Measurements from ENCODE around the gene CDKL2.

The CDKL2 gene

GRCh38 chr4:75639124-75639695 lies 8.9 kb upstream of the CDKL2 start:
- DNase-seq (ENCODE audit: low read depth): no peak

- DNase-seq (ENCODE audit: low read depth): no peak
These were observed 7.5 kb upstream of the CDKL2 start for GRCh38 chr4:75637827-75638226.

- no peak for DNase-seq (ENCODE audit: low read depth)
These were observed 6.8 kb upstream of the CDKL2 start for GRCh38 chr4:75637176-75637575.

GRCh38 chr4:75634951-75635350 lies 4.6 kb upstream of the CDKL2 start:
- DNase-seq (ENCODE audit: low read depth): no peak

- no peak for DNase-seq (ENCODE audit: low read depth)
These were observed 4.0 kb upstream of the CDKL2 start for GRCh38 chr4:75634281-75634680.

GRCh38 chr4:75633846-75634245 lies 3.5 kb upstream of the CDKL2 start:
- DNase-seq (ENCODE audit: low read depth): no peak

- no peak for DNase-seq (ENCODE audit: low read depth)
These were observed 605 bp upstream of the CDKL2 start for GRCh38 chr4:75630937-75631329.

GRCh38 chr4:75629239-75629638 lies 1.1 kb downstream of the CDKL2 start:
- no peak for DNase-seq (ENCODE audit: low read depth)

GRCh38 chr4:75623026-75623425 lies 7.3 kb downstream of the CDKL2 start:
- DNase-seq (ENCODE audit: low read depth): no peak

- DNase-seq (ENCODE audit: low read depth): no peak
These were observed 8.6 kb downstream of the CDKL2 start for GRCh38 chr4:75621715-75622114.

GRCh38 chr4:75612306-75612705 lies 18.0 kb downstream of the CDKL2 start:
- DNase-seq (ENCODE audit: low read depth): no peak

- no peak for DNase-seq (ENCODE audit: low read depth)
These were observed 24.4 kb downstream of the CDKL2 start for GRCh38 chr4:75605928-75606327.

- DNase-seq (ENCODE audit: low read depth): no peak
These were observed 30.7 kb downstream of the CDKL2 start for GRCh38 chr4:75599647-75600046.

GRCh38 chr4:75598390-75598789 lies 31.9 kb downstream of the CDKL2 start:
- no peak for DNase-seq (ENCODE audit: low read depth)

GRCh38 chr4:75596061-75596460 lies 34.3 kb downstream of the CDKL2 start:
- DNase-seq (ENCODE audit: low read depth): no peak

- DNase-seq (ENCODE audit: low read depth): no peak
These were observed 36.9 kb downstream of the CDKL2 start for GRCh38 chr4:75593393-75593792.

GRCh38 chr4:75584067-75584466 lies 46.3 kb downstream of the CDKL2 start:
- no peak for DNase-seq (ENCODE audit: low read depth)

GRCh38 chr4:75567725-75568124 lies 62.6 kb downstream of the CDKL2 start:
- no peak for DNase-seq (ENCODE audit: low read depth)

GRCh38 chr4:75566911-75567310 lies 63.4 kb downstream of the CDKL2 start:
- no peak for DNase-seq (ENCODE audit: low read depth)

GRCh38 chr4:75565481-75565880 lies 64.8 kb downstream of the CDKL2 start:
- no peak for DNase-seq (ENCODE audit: low read depth)

GRCh38 chr4:75564023-75564422 lies 66.3 kb downstream of the CDKL2 start:
- DNase-seq (ENCODE audit: low read depth): no peak

- no peak for DNase-seq (ENCODE audit: low read depth)
These were observed 68.5 kb downstream of the CDKL2 start for GRCh38 chr4:75561789-75562188.

GRCh38 chr4:75557696-75558095 lies 72.6 kb downstream of the CDKL2 start:
- no peak for DNase-seq (ENCODE audit: low read depth)

- no peak for DNase-seq (ENCODE audit: low read depth)
These were observed 74.8 kb downstream of the CDKL2 start, which contains the start of gene ODAPH for GRCh38 chr4:75555294-75556164. Gene ODAPH (plus strand): TSS chr4:75556066. CDS start chr4:75556083, 17 bp downstream.

Data from stimulated activated CD4-positive, alpha-beta T cell treated with anti-CD3 and anti-CD28 coated beads, Interleukin-2, amount 100 ng/mL, for 4 hours (primary cell).